SK-N-SH (cell line): ENCODE results near the gene SAMD5. TPM values are rescaled to one million over a fixed set of nuclear protein-coding genes. Genes with fewer than 3 reads are reported as not detected.

Experiments used
- CTCF ChIA-PET: fragments of 300-600, 350-600 bp; formaldehyde crosslinking; extraction: SDS; loops from one replicate; lab custom pipeline; 2021; lab: Yijun Ruan, JAX
- POLR2A ChIA-PET: fragments of 350-600 bp; sonication (Branson Sonifier 250); formaldehyde crosslinking; extraction: SDS; loops from one replicate; lab custom pipeline; 2020; ENCODE audit warnings: antibody characterized with exemption, inconsistent platforms; lab: Yijun Ruan, JAX
- DNase-seq: peaks from one replicate; pipeline ENCODE4 v3.0.0; 2012
- H2AFZ ChIP-seq: fragments of 200-600 bp; sonication (generic); 2 replicates; pipeline ENCODE4 v1.8.1; 2016; ENCODE audit warnings: antibody characterized with exemption, mild to moderate bottlenecking, low read depth
- H3F3A ChIP-seq: fragments of 200-600 bp; sonication (generic); replicated peaks from 2 replicates; pipeline ENCODE3; 2016; ENCODE audit warnings: antibody characterized with exemption, mild to moderate bottlenecking; ENCODE audit not compliant: insufficient read depth
- H3K27ac ChIP-seq, 2 experiments: fragments of 200-500 bp in 1 of 2; fragments of 200-600 bp in 1 of 2; sonication (Bioruptor generic) in 1 of 2; sonication (generic), shearing (Covaris generic) in 1 of 2; 2 replicates each; pipeline versions ENCODE4 v1.5.1 to v1.6.1; 2014 to 2016; ENCODE audit warnings: low read depth in 2 of 2, inconsistent platforms in 1 of 2, low read length in 1 of 2, mild to moderate bottlenecking in 1 of 2, mixed read lengths in 1 of 2
- H3K27me3 ChIP-seq: fragments of 200-600 bp; sonication (generic), shearing (Covaris generic); 2 replicates; pipeline ENCODE4 v1.6.1; 2016; ENCODE audit warnings: mixed run types; ENCODE audit not compliant: insufficient read depth
- H3K36me3 ChIP-seq, 2 experiments: fragments of 200-500 bp in 1 of 2; fragments of 200-600 bp in 1 of 2; sonication (Bioruptor generic) in 1 of 2; sonication (generic) in 1 of 2; replicated peaks in 1 of 2; 2 replicates each; pipeline versions ENCODE3 to v1.5.1; 2014 to 2016; ENCODE audit warnings: low read length in 1 of 2, mild to moderate bottlenecking in 1 of 2; ENCODE audit not compliant: insufficient read depth in 2 of 2, control insufficient read depth in 1 of 2
- H3K4me1 ChIP-seq, 2 experiments: fragments of 200-500 bp in 1 of 2; fragments of 200-600 bp in 1 of 2; sonication (Bioruptor generic) in 1 of 2; sonication (generic), shearing (Covaris generic) in 1 of 2; 2 replicates each; pipeline versions ENCODE4 v1.5.1 to v1.6.1; 2014 to 2016; ENCODE audit warnings: low read depth in 1 of 2, low read length in 1 of 2, mixed run types in 1 of 2; ENCODE audit not compliant: insufficient read depth in 2 of 2, control insufficient read depth in 1 of 2
- H3K4me2 ChIP-seq: fragments of 200-600 bp; sonication (generic), shearing (Covaris generic); 2 replicates; pipeline ENCODE4 v1.6.1; 2017; ENCODE audit warnings: mixed run types
- H3K4me3 ChIP-seq, 2 experiments: fragments of 200-500 bp in 1 of 2; fragments of 200-600 bp in 1 of 2; sonication (Bioruptor generic) in 1 of 2; sonication (generic), shearing (Covaris generic) in 1 of 2; 2 replicates each; pipeline versions ENCODE4 v1.5.1 to v1.8.1; 2014 to 2016; ENCODE audit warnings: low read depth in 2 of 2, inconsistent platforms in 1 of 2, low read length in 1 of 2, mild to moderate bottlenecking in 1 of 2, mixed read lengths in 1 of 2, moderate library complexity in 1 of 2
- H3K79me2 ChIP-seq: fragments of 200-600 bp; sonication (generic); 2 replicates; pipeline ENCODE4 v1.8.1; 2017; ENCODE audit warnings: mild to moderate bottlenecking; ENCODE audit not compliant: insufficient read depth
- H3K9ac ChIP-seq: fragments of 200-600 bp; sonication (generic); 2 replicates; pipeline ENCODE4 v1.6.1; 2017; ENCODE audit warnings: mixed run types
- H3K9me2 ChIP-seq: fragments of 200-600 bp; sonication (generic); 2 replicates; pipeline ENCODE4 v1.6.1; 2017; ENCODE audit warnings: mixed run types
- H3K9me3 ChIP-seq: fragments of 200-600 bp; sonication (generic); 2 replicates; pipeline ENCODE4 v1.6.1; 2017; ENCODE audit warnings: mixed run types, mild to moderate bottlenecking, moderate library complexity
- H4K20me1 ChIP-seq: fragments of 200-600 bp; sonication (generic); 2 replicates; pipeline ENCODE4 v1.6.1; 2017; ENCODE audit warnings: mild to moderate bottlenecking, mixed run types; ENCODE audit not compliant: insufficient read depth
- CHD2 ChIP-seq: fragments of 150-350 bp; IDR thresholded peaks from 2 replicates; pipeline ENCODE4 v1.6.1; 2018; ENCODE audit warnings: low read length; ENCODE audit not compliant: partially characterized antibody
- ELF1 ChIP-seq: IDR thresholded peaks from 2 replicates; pipeline ENCODE4 v1.4.0; 2012
- FOXJ3 ChIP-seq: sonication (generic); formaldehyde crosslinking; IDR thresholded peaks from 2 replicates; pipeline ENCODE4 v1.5.1; 2020; ENCODE audit warnings: mild to moderate bottlenecking, missing genetic modification reagents
- FOXM1 ChIP-seq: IDR thresholded peaks from 2 replicates; pipeline ENCODE4 v1.4.0; 2012; ENCODE audit warnings: low read depth, mild to moderate bottlenecking
- GABPA ChIP-seq: IDR thresholded peaks from 2 replicates; pipeline ENCODE4 v1.4.0; 2012; ENCODE audit warnings: low read depth, mild to moderate bottlenecking
- JUND ChIP-seq: IDR thresholded peaks from 2 replicates; pipeline ENCODE4 v1.4.0; 2012
- PBX3 ChIP-seq: IDR thresholded peaks from 2 replicates; pipeline ENCODE4; 2012
- POLR2AphosphoS5 ChIP-seq: IDR thresholded peaks from 2 replicates; pipeline ENCODE4 v1.6.1; 2012; ENCODE audit warnings: low read depth, low read length
- RAD21 ChIP-seq: IDR thresholded peaks from 2 replicates; pipeline ENCODE4 v1.6.1; 2012; ENCODE audit warnings: mild to moderate bottlenecking, low read length
- RCOR1 ChIP-seq: fragments of 150-350 bp; IDR thresholded peaks from 2 replicates; pipeline ENCODE4 v1.6.1; 2017; ENCODE audit warnings: antibody characterized with exemption, low read length
- RFX5 ChIP-seq: IDR thresholded peaks from 2 replicates; pipeline ENCODE4 v1.6.1; 2012; ENCODE audit warnings: mild to moderate bottlenecking, improper control_type of control experiment, low read length
- RXRA ChIP-seq: IDR thresholded peaks from 2 replicates; pipeline ENCODE4 v1.4.0; 2012; ENCODE audit warnings: low read depth, mild to moderate bottlenecking, borderline replicate concordance
- SIN3A ChIP-seq: IDR thresholded peaks from 2 replicates; pipeline ENCODE4 v1.6.1; 2012; ENCODE audit warnings: low read depth, mild to moderate bottlenecking, low read length, moderate library complexity, borderline replicate concordance
- SMC3 ChIP-seq: IDR thresholded peaks from 2 replicates; pipeline ENCODE4 v1.6.1; 2012; ENCODE audit warnings: low read depth, low read length, improper control_type of control experiment
- TEAD4 ChIP-seq: IDR thresholded peaks from 2 replicates; pipeline ENCODE4 v1.4.0; 2012; ENCODE audit warnings: mild to moderate bottlenecking, borderline replicate concordance; ENCODE audit not compliant: insufficient read depth
- YY1 ChIP-seq: IDR thresholded peaks from 2 replicates; pipeline ENCODE4 v1.4.0; 2012; ENCODE audit warnings: low read depth, mild to moderate bottlenecking
- ZBTB33 ChIP-seq: IDR thresholded peaks from 2 replicates; pipeline ENCODE4 v1.4.0; 2012; ENCODE audit warnings: low read depth, borderline replicate concordance
- WGBS: methylation state at CpG from one replicate; pipeline ENCODE4 v1.1.6; 2017; ENCODE audit warnings: low lambda C conversion rate; 5-methylcytosine and 5-hydroxymethylcytosine counted together
- polyA plus RNA-seq, 3 experiments: library from polyadenylated mRNA; depleted of rRNA; stranded (reverse); fragments of >200 nt; gene quantifications; 2 replicates each; pipeline ENCODE4 v1.2.3, GENCODE V29; 2012
- TF ChIP-seq, protein P1 (sequence below): IDR thresholded peaks from 2 replicates; pipeline ENCODE4 v1.6.1; 2012; ENCODE audit warnings: mild to moderate bottlenecking, low read depth, low read length, moderate library complexity

The SAMD5 gene
- polyA plus RNA-seq, 1 of the 3 experiments (the other 2 are of a cell fraction) = not detected

DNA sequence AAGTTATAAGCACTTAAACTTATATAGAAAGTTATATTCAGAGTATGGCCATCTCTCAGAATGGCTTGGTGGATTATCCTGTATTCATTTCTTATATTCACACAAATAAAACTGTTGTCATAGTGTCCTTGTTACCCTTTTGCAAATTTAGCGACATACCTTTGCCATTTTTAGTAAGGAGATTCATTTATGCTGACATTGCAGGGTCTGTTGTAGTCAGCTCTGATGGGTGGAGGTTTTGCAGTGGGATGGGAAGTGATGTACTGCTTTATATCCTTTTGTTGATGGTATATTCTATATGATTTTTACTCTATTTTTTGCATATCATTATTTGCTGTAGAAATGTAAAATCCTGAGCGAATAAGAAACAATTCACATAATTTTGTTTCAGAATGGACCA is 35.9 kb downstream of the SAMD5 start:
- Histone ChIP-seq H2AFZ (no peak overlapping the region), H3F3A (peaks cover 2% of the 10 kb centered on the region), H3K9me3 (no peaks in the 10 kb centered on the region), H3K27me3 (no peaks in the 10 kb centered on the region), H3K4me3 (no peak overlapping the region), H3K36me3 (no peaks in the 10 kb centered on the region), H3K9me2 (no peaks in the 10 kb centered on the region), H3K4me2 (no peak overlapping the region), H3K9ac (no peak overlapping the region), H3K4me1 (no peaks in the 10 kb centered on the region; a peak in 1 of 4 replicates), H4K20me1 (no peaks in the 10 kb centered on the region), H3K27ac (no peak overlapping the region), H3K79me2 (no peaks in the 10 kb centered on the region)
- ChIA-PET POLR2A (no interaction called here), CTCF (no interaction called here)
- 17% methylated on average over 2 of the region's 2 CpGs for WGBS
- no peak for DNase-seq
- TF ChIP-seq SIN3A = no peak
- no peak for TF ChIP-seq TEAD4
- no peak for TF ChIP-seq ZBTB33
- TF ChIP-seq POLR2AphosphoS5 = no peak
- TF ChIP-seq FOXM1 = no peak
- no peak for TF ChIP-seq FOXJ3 (CRISPR knock-in tag)
- TF ChIP-seq RXRA = no peak
- TF ChIP-seq CHD2 = no peak
- no peak for TF ChIP-seq JUND
- TF ChIP-seq ELF1 = no peak
- TF ChIP-seq RCOR1 = no peak
- TF ChIP-seq SMC3 = no peak
- no peak for TF ChIP-seq PBX3
- TF ChIP-seq RFX5 = no peak
- TF ChIP-seq, protein P1, sequence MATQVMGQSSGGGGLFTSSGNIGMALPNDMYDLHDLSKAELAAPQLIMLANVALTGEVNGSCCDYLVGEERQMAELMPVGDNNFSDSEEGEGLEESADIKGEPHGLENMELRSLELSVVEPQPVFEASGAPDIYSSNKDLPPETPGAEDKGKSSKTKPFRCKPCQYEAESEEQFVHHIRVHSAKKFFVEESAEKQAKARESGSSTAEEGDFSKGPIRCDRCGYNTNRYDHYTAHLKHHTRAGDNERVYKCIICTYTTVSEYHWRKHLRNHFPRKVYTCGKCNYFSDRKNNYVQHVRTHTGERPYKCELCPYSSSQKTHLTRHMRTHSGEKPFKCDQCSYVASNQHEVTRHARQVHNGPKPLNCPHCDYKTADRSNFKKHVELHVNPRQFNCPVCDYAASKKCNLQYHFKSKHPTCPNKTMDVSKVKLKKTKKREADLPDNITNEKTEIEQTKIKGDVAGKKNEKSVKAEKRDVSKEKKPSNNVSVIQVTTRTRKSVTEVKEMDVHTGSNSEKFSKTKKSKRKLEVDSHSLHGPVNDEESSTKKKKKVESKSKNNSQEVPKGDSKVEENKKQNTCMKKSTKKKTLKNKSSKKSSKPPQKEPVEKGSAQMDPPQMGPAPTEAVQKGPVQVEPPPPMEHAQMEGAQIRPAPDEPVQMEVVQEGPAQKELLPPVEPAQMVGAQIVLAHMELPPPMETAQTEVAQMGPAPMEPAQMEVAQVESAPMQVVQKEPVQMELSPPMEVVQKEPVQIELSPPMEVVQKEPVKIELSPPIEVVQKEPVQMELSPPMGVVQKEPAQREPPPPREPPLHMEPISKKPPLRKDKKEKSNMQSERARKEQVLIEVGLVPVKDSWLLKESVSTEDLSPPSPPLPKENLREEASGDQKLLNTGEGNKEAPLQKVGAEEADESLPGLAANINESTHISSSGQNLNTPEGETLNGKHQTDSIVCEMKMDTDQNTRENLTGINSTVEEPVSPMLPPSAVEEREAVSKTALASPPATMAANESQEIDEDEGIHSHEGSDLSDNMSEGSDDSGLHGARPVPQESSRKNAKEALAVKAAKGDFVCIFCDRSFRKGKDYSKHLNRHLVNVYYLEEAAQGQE = no peak
- no peak for TF ChIP-seq RAD21
- TF ChIP-seq GABPA = no peak
- no peak for TF ChIP-seq YY1
